NT2/D1 (cell line): ENCODE data around the gene RNF7.

Source experiments
- DNase-seq: peaks from one replicate; pipeline ENCODE4 v3.0.0-alpha.2; 2011; ENCODE audit warnings: low read depth, low spot score
- H3K27me3 ChIP-seq: 2 replicates; pipeline ENCODE4 v1.6.0; 2011; ENCODE audit warnings: mild to moderate bottlenecking; ENCODE audit not compliant: insufficient read length, insufficient read depth
- H3K36me3 ChIP-seq: 2 replicates; pipeline ENCODE4 v1.6.1; 2011; ENCODE audit warnings: mild to moderate bottlenecking, low read length, mixed read lengths; ENCODE audit not compliant: insufficient read depth, insufficient read length
- H3K4me1 ChIP-seq: 2 replicates; pipeline ENCODE4 v1.5.1; 2011; ENCODE audit not compliant: insufficient read depth, insufficient read length
- H3K4me3 ChIP-seq: 2 replicates; pipeline ENCODE4 v1.5.1; 2011; ENCODE audit warnings: low read depth; ENCODE audit not compliant: insufficient read length
- H3K9ac ChIP-seq: 2 replicates; pipeline ENCODE4 v1.6.0; 2011; ENCODE audit warnings: low read depth; ENCODE audit not compliant: insufficient read length
- H3K9me3 ChIP-seq: 2 replicates; pipeline ENCODE4 v1.5.1; 2011; ENCODE audit warnings: mild to moderate bottlenecking, low read length; ENCODE audit not compliant: insufficient read depth
- SUZ12 ChIP-seq: IDR thresholded peaks from 2 replicates; pipeline ENCODE4 v1.6.1; 2011; ENCODE audit not compliant: insufficient read length, insufficient read depth; ENCODE audit errors: extremely low read depth
- YY1 ChIP-seq: IDR thresholded peaks from 2 replicates; pipeline ENCODE4 v1.6.1; 2011; ENCODE audit not compliant: insufficient read length, insufficient read depth
- ZNF274 ChIP-seq: IDR thresholded peaks from 2 replicates; pipeline ENCODE4 v1.6.1; 2011; ENCODE audit warnings: mild to moderate bottlenecking, low read depth, low read length

Gene RNF7

DNA sequence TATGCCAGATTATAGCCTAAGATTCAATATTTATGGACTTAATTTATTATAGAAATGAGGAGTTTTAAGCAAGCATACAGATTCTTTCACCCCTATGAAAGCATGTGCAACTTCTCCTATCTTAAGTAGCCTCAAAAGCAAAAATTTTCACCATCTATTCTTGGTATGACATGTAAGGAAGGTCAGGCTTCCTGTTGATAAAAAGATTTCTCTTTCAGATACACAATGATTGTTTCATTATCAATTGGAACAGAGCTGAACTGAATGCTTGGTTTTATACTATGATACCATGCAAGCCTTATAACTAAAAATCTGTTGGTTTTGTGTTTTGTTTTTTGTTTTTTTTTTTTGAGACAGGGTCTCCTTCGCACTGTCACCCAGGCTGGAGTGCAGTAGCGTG, 29.0 kb downstream of the RNF7 start:
- no peaks in the 10 kb centered on the region for H3K27me3 ChIP-seq
- no peak for TF ChIP-seq ZNF274
- TF ChIP-seq YY1, result no peak
- no peak for TF ChIP-seq SUZ12

DNA sequence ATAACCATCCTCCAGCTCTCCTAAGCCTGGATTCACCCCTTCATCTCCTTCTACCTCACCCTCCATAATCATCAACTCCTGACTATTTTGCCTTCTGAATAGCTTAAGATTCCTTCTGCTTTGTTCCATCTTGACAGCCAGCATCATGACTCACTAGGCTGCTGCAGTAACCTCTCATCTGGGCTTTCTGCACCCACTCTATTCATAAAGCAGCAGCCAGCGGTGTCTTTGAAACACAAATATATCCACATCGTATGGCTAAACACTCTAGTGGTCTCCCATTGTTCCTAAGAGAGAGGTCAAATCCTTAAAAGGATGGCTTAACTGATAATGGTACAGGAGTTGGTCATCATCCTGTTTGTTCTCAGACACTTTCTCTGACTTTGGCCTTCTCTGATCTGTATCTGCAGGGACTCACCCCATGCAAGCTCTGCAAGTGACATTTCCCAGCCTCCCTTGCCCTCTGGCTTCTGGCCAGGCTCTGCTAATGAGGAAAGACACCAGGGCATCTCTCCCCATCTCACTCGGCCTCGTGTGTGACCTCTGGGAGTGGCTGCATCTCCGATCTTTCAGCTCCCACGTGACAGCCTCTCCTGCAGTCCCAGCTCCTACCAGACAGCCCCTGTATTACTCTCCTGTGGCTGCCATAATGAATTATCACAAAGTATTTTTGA, 31.3 kb downstream of the RNF7 start:
- DNase-seq, result no peak

More for the DNA sequence above, 29.0 kb downstream of the RNF7 start:
- Histone ChIP-seq H3K9ac (no peak overlapping the region), H3K9me3 (peaks cover 21% of the 10 kb centered on the region; the same call in 1 of the 2 replicates), H3K4me3 (no peak overlapping the region), H3K4me1 (no peaks in the 10 kb centered on the region), H3K36me3 (no peaks in the 10 kb centered on the region)
- DNase-seq, result no peak

GRCh38 chr3:141773676-141774075, 35.6 kb downstream of the RNF7 start:
- H3K9me3 ChIP-seq, result no peaks in the 10 kb centered on the region
- H3K4me3 ChIP-seq, result no peak overlapping the region
- TF ChIP-seq YY1, result no peak
- TF ChIP-seq SUZ12, result no peak
- TF ChIP-seq ZNF274, result no peak
- H3K36me3 ChIP-seq, result no peaks in the 10 kb centered on the region
- DNase-seq, result no peak
- no peaks in the 10 kb centered on the region for H3K27me3 ChIP-seq
- H3K4me1 ChIP-seq, result no peaks in the 10 kb centered on the region
- no peak overlapping the region for H3K9ac ChIP-seq

More for the DNA sequence above, 31.3 kb downstream of the RNF7 start:
- H3K9ac ChIP-seq, result no peak overlapping the region
- TF ChIP-seq ZNF274 (no peak), SUZ12 (no peak), YY1 (no peak)
- H3K4me3 ChIP-seq, result no peak overlapping the region
- no peaks in the 10 kb centered on the region for H3K36me3 ChIP-seq
- no peaks in the 10 kb centered on the region for H3K4me1 ChIP-seq
- H3K27me3 ChIP-seq, result no peaks in the 10 kb centered on the region
- peaks cover 8% of the 10 kb centered on the region; the same call in 1 of the 2 replicates for H3K9me3 ChIP-seq

- H3K36me3 ChIP-seq, result no peaks in the 10 kb centered on the region
- H3K4me3 ChIP-seq, result no peak overlapping the region
- no peak overlapping the region for H3K9ac ChIP-seq
- DNase-seq, result no peak
- no peak for TF ChIP-seq SUZ12
- no peak for TF ChIP-seq YY1
- no peak for TF ChIP-seq ZNF274
- H3K27me3 ChIP-seq, result no peaks in the 10 kb centered on the region
- no peaks in the 10 kb centered on the region for H3K4me1 ChIP-seq
- H3K9me3 ChIP-seq, result no peaks in the 10 kb centered on the region
Observed at GRCh38 chr3:141776376-141776775, 38.3 kb downstream of the RNF7 start.

- TF ChIP-seq SUZ12, result no peak
- TF ChIP-seq ZNF274, result no peak
- no peak for TF ChIP-seq YY1
- Histone ChIP-seq H3K4me3 (no peak overlapping the region), H3K9me3 (no peaks in the 10 kb centered on the region), H3K9ac (no peak overlapping the region), H3K27me3 (no peaks in the 10 kb centered on the region), H3K4me1 (no peaks in the 10 kb centered on the region), H3K36me3 (no peaks in the 10 kb centered on the region)
- no peak for DNase-seq
Observed at GRCh38 chr3:141776885-141777284, 38.8 kb downstream of the RNF7 start.

GRCh38 chr3:141777957-141778813, 40.1 kb downstream of the RNF7 start:
- DNase-seq, result no peak
- TF ChIP-seq YY1 (no peak), SUZ12 (no peak), ZNF274 (no peak)

DNA sequence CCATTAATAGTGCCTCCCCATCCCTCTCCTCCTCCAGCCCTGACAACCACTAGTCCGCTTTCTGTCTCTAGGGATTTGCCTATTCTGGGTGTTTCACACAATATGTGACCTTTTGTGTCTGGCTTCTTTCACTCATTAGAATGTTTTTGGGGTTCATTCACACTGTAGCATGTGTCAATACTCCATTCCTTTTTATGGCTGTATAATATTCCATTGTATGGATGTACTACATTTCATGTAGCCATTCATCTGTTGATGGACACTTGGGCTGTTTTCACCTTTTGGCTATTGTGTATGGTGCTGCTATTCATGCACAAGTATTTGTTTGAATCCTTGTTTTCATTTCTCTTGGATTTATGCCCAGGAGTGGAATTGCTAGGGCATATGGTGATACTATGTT, 41.6 kb downstream of the RNF7 start:
- TF ChIP-seq SUZ12, result no peak
- no peak for TF ChIP-seq ZNF274
- TF ChIP-seq YY1, result no peak
- H3K4me1 ChIP-seq, result no peaks in the 10 kb centered on the region
- no peaks in the 10 kb centered on the region for H3K36me3 ChIP-seq
- H3K9me3 ChIP-seq, result no peaks in the 10 kb centered on the region
- H3K9ac ChIP-seq, result no peak overlapping the region
- no peak overlapping the region for H3K4me3 ChIP-seq
- DNase-seq, result no peak
- no peaks in the 10 kb centered on the region for H3K27me3 ChIP-seq

More at GRCh38 chr3:141777957-141778813, 40.1 kb downstream of the RNF7 start:
- Histone ChIP-seq H3K4me1 (no peaks in the 10 kb centered on the region), H3K9me3 (no peaks in the 10 kb centered on the region), H3K4me3 (no peak overlapping the region), H3K36me3 (no peaks in the 10 kb centered on the region), H3K27me3 (no peaks in the 10 kb centered on the region), H3K9ac (no peak overlapping the region)
